Endothelial cell of umbilical vein (primary cell): ENCODE measurements around the gene ITPKC. TPM values are rescaled to one million over a fixed set of nuclear protein-coding genes. Genes with fewer than 3 reads are reported as not detected.

ENCODE experiments used
- BruUV-seq: library from RNA; stranded (reverse); fragments of 400-500 nt; replicated peaks from 2 replicates; lab custom pipeline; 2021; lab: Mats Ljungman, UMichigan
- CTCF ChIA-PET: fragments of 300-600, 350-600 bp; sonication (Branson Sonifier 250); formaldehyde crosslinking; loops from one replicate; lab custom pipeline; 2021; ENCODE audit warnings: antibody characterized with exemption, inconsistent platforms; lab: Charles Lee
- POLR2A ChIA-PET: fragments of 300-600, 350-600 bp; sonication (Branson Sonifier 250); formaldehyde crosslinking; loops from one replicate; lab custom pipeline; 2021; ENCODE audit warnings: antibody characterized with exemption, inconsistent platforms; lab: Charles Lee
- DNase-seq: peaks from one replicate; pipeline ENCODE4 v3.0.0-alpha.2; 2011; ENCODE audit warnings: low read depth, low spot score
- FAIRE-seq: peaks from 2 replicates; lab custom pipeline; 2011; peaks lifted over from hg19 to GRCh38; lab: Jason Lieb, UNC
- H2AFZ ChIP-seq: 2 replicates; pipeline ENCODE4 v1.6.0; 2012; ENCODE audit warnings: low read depth, low read length, control low read depth, inconsistent platforms
- H3K27ac ChIP-seq: 2 replicates; pipeline ENCODE4 v1.5.1; 2011; ENCODE audit warnings: low read depth, mild to moderate bottlenecking, control low read depth, low read length, moderate library complexity; ENCODE audit not compliant: insufficient read depth
- H3K27me3 ChIP-seq, 2 experiments: 2 replicates each; pipeline versions ENCODE4 v1.6.0 to v1.6.1; 2011; ENCODE audit warnings: low read length in 2 of 2, mixed read lengths in 1 of 2; ENCODE audit not compliant: control insufficient read depth in 2 of 2, insufficient read depth in 2 of 2
- H3K36me3 ChIP-seq, 2 experiments: 2 replicates in 1 of 2; 3 replicates in 1 of 2; pipeline ENCODE4 v1.5.1; 2011; ENCODE audit warnings: low read length in 2 of 2, mild to moderate bottlenecking in 1 of 2, moderate library complexity in 1 of 2; ENCODE audit not compliant: control insufficient read depth in 2 of 2, insufficient read depth in 2 of 2; ENCODE audit errors: extremely low read depth in 1 of 2
- H3K4me1 ChIP-seq: 3 replicates; pipeline ENCODE4 v1.5.1; 2011; ENCODE audit warnings: mild to moderate bottlenecking, low read length; ENCODE audit not compliant: control insufficient read depth, insufficient read depth; ENCODE audit errors: extremely low read depth
- H3K4me2 ChIP-seq: 2 replicates; pipeline ENCODE4 v1.6.1; 2011; ENCODE audit warnings: low read length, control low read depth, mixed read lengths; ENCODE audit not compliant: insufficient read depth
- H3K4me3 ChIP-seq, 3 experiments: fragments of 200-600 bp in 1 of 3; sonication (generic), shearing (Covaris generic) in 1 of 3; replicated peaks in 1 of 3; 2 replicates each; pipeline ENCODE4 v1.5.1; 2011 to 2016; ENCODE audit warnings: control low read depth in 3 of 3, low read length in 3 of 3, mild to moderate bottlenecking in 2 of 3, inconsistent platforms in 1 of 3, low read depth in 1 of 3, moderate library complexity in 1 of 3; ENCODE audit not compliant: insufficient read depth in 1 of 3
- H3K79me2 ChIP-seq: 2 replicates; pipeline ENCODE4 v1.6.0; 2012; ENCODE audit warnings: low read length, inconsistent platforms; ENCODE audit not compliant: control insufficient read depth, insufficient read depth
- H3K9ac ChIP-seq: replicated peaks from 2 replicates; pipeline ENCODE3; 2011; ENCODE audit warnings: low read length, control low read depth; ENCODE audit not compliant: insufficient read depth; ENCODE audit errors: extremely low read depth
- H3K9me1 ChIP-seq: replicated peaks from 3 replicates; pipeline ENCODE4 v1.6.0; 2011; ENCODE audit warnings: mild to moderate bottlenecking, low read length; ENCODE audit not compliant: control insufficient read depth, insufficient read depth; ENCODE audit errors: extremely low read depth
- H3K9me3 ChIP-seq: replicated peaks from 2 replicates; pipeline ENCODE4 v1.5.1; 2012; ENCODE audit warnings: low read length, inconsistent platforms; ENCODE audit not compliant: control insufficient read depth, insufficient read depth
- H4K20me1 ChIP-seq: replicated peaks from 2 replicates; pipeline ENCODE3; 2011; ENCODE audit warnings: mild to moderate bottlenecking, low read length; ENCODE audit not compliant: control insufficient read depth, insufficient read depth; ENCODE audit errors: extremely low read depth
- CTCF ChIP-seq, 2 donors: IDR thresholded peaks; 1 replicate in 1 of 2; 2 replicates in 1 of 2; pipeline ENCODE4 v1.5.1; 2011; ENCODE audit warnings: low read length in 2 of 2, mild to moderate bottlenecking in 2 of 2, moderate library complexity in 2 of 2, control low read depth in 1 of 2, inconsistent platforms in 1 of 2, low read depth in 1 of 2; ENCODE audit not compliant: insufficient read depth in 1 of 2; ENCODE audit errors: extremely low read depth in 1 of 2
- EZH2 ChIP-seq: IDR thresholded peaks from 2 replicates; pipeline ENCODE4 v1.6.1; 2012; ENCODE audit warnings: borderline replicate concordance, low read depth, mild to moderate bottlenecking, moderate library complexity, low read length, inconsistent platforms; ENCODE audit not compliant: severe bottlenecking
- FOS ChIP-seq: IDR thresholded peaks from 2 replicates; pipeline ENCODE4 v1.6.1; 2011; ENCODE audit warnings: mild to moderate bottlenecking, low read length, moderate library complexity, borderline replicate concordance; ENCODE audit not compliant: insufficient read depth
- GATA2 ChIP-seq: IDR thresholded peaks from 2 replicates; pipeline ENCODE4 v1.7.0; 2011; ENCODE audit warnings: low read depth, mild to moderate bottlenecking, moderate library complexity, mixed read lengths, low read length; ENCODE audit not compliant: insufficient read length, insufficient read depth
- JUN ChIP-seq: IDR thresholded peaks from 2 replicates; pipeline ENCODE4 v1.6.1; 2011; ENCODE audit warnings: borderline replicate concordance, low read depth; ENCODE audit not compliant: insufficient read length, insufficient read depth
- MYC ChIP-seq: IDR thresholded peaks from one replicate; pipeline ENCODE4 v1.6.1; 2011; ENCODE audit warnings: mild to moderate bottlenecking, low read depth, low read length
- POLR2A ChIP-seq: IDR thresholded peaks from 2 replicates; pipeline ENCODE4 v1.6.1; 2012; ENCODE audit warnings: low read depth, mild to moderate bottlenecking, control low read depth, low read length
- POLR2AphosphoS5 ChIP-seq: IDR thresholded peaks from 2 replicates; pipeline ENCODE4 v1.6.1; 2012; ENCODE audit warnings: low read depth, mild to moderate bottlenecking, control low read depth, low read length, moderate library complexity; ENCODE audit not compliant: insufficient read depth
- dilution Hi-C: fragments of 300-500 bp; cut with MboI; formaldehyde crosslinking; loops from one replicate; pipeline ENCODE4 v1.15.0; 2019; ENCODE audit warnings: low sequenced_read_pairs; ENCODE audit not compliant: extremely low pct_ligation_motif_present
- intact Hi-C: fragments of 100-400 bp; cut with micrococcal nuclease; formaldehyde crosslinking; loops from one replicate; pipeline ENCODE4 v1.10.0; 2022
- polyA plus RNA-seq, 4 experiments: library from polyadenylated mRNA; depleted of rRNA in 3 of 4; stranded (reverse) in 3 of 4; unstranded in 1 of 4; fragments of >200 nt; gene quantifications; 2 replicates each; pipeline versions ENCODE4 v1.2.1 to v1.2.3, GENCODE V29; 2011 to 2012; ENCODE audit warnings: missing spikeins in 1 of 4
- total RNA-seq: library from RNA; stranded (reverse); gene quantifications from 2 replicates; pipeline ENCODE4 v1.2.3, GENCODE V29; 2021
- TF ChIP-seq, protein P1 (sequence below): IDR thresholded peaks from 2 replicates; pipeline ENCODE4 v1.6.1; 2011; ENCODE audit not compliant: insufficient read depth, insufficient read length

ITPKC gene
- total and polyA plus RNA-seq, 2 donors (not counting 3 experiments of a cell fraction or from before 2014, with no cell fraction given): 7.3 to 16.1 TPM

GRCh38 chr19:40690693-40691420, 26.1 kb upstream of the ITPKC start:
- FAIRE-seq: peak; percentile 97
- dilution Hi-C loops: no loop called here

More at GRCh38 chr19:40690693-40691420, 26.1 kb upstream of the ITPKC start:
- Histone ChIP-seq H3K4me1 (peaks cover 13% of the 10 kb centered on the region), H3K27ac (peak overlapping the region; percentile 91), H3K27me3 (no peaks in the 10 kb centered on the region), H3K9me3 (no peaks in the 10 kb centered on the region), H4K20me1 (no peaks in the 10 kb centered on the region), H3K9me1 (no peaks in the 10 kb centered on the region), H3K9ac (peak overlapping the region; percentile 82), H3K4me2 (peak overlapping the region; percentile 78), H3K4me3 (peak overlapping the region; percentile 42 to 73 (median 62)), H2AFZ (peak overlapping the region; percentile 90), H3K36me3 (peaks cover 0 to 6% of the 10 kb centered on the region in 2 experiments), H3K79me2 (peaks cover 27% of the 10 kb centered on the region)
- intact Hi-C loops: loop anchor here (1.0 kb wide), 3 partner anchors 24 to 116 kb away; partner anchors contain the start of gene ACTMAP
- TSS peak; percentile 92 for BruUV-seq
- TF ChIP-seq FOS (no peak), GATA2 (no peak), EZH2 (no peak), JUN (no peak), POLR2AphosphoS5 (peak; percentile 73), POLR2A (peak; percentile 36), MYC (no peak), CTCF (IDR thresholded peaks at IDR 0.05; ENCODE audit: extremely low read depth in 1 of 2, insufficient read depth in 1 of 2, low read depth in 1 of 2, low read length in 2 of 2) (no peak)
- TF ChIP-seq, protein P1, sequence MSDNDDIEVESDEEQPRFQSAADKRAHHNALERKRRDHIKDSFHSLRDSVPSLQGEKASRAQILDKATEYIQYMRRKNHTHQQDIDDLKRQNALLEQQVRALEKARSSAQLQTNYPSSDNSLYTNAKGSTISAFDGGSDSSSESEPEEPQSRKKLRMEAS: peak; percentile 33
- peak; percentile 91 for DNase-seq
- CTCF ChIA-PET: interaction anchor here (0.5 to 1.4 kb wide), 6 partner anchors 10 to 116 kb away, joined by 3 to 4 read pairs (median 3); no protein-coding TSS in a partner anchor
- POLR2A ChIA-PET: interaction anchor here (0.6 to 1.2 kb wide), 2 partner anchors 30 to 60 kb away, joined by 3 to 5 read pairs; partner anchors contain the start of genes ACTMAP and SNRPA
